B cell (primary cell): ENCODE results near the gene PDS5A.

Experiments used
- CTCF ChIP-seq: fragments of 200-600 bp; IDR thresholded peaks from one replicate; pipeline ENCODE4 v1.8.0; 2022; ENCODE audit warnings: antibody characterized with exemption, mild to moderate bottlenecking
- EZH2 ChIP-seq: IDR thresholded peaks from 2 replicates; pipeline ENCODE4 v1.6.1; 2012; ENCODE audit warnings: borderline replicate concordance, low read depth, mild to moderate bottlenecking, moderate library complexity, low read length; ENCODE audit not compliant: insufficient read depth, poor library complexity, severe bottlenecking

GRCh38 chr4:39825741-39826231, 151.9 kb downstream of the PDS5A start:
- no peak for TF ChIP-seq CTCF
- TF ChIP-seq EZH2, result no peak
